HepG2 (cell line): ENCODE data around the gene CFAP61. TPM values are rescaled to one million over a fixed set of nuclear protein-coding genes. Genes with fewer than 3 reads are reported as not detected.

Experiments used
- ARNTL ChIP-seq: sonication (generic); formaldehyde crosslinking; IDR thresholded peaks from 2 replicates; pipeline ENCODE4 v1.4.0; 2020; ENCODE audit warnings: mild to moderate bottlenecking, missing genetic modification reagents
- DMTF1 ChIP-seq: sonication (generic); formaldehyde crosslinking; IDR thresholded peaks from 2 replicates; pipeline ENCODE4 v1.4.0; 2020; ENCODE audit warnings: mild to moderate bottlenecking, missing genetic modification reagents
- FOSL2 ChIP-seq: sonication (generic); formaldehyde crosslinking; IDR thresholded peaks from 2 replicates; pipeline ENCODE4 v1.4.0; 2020; ENCODE audit warnings: missing genetic modification reagents
- JUND ChIP-seq: sonication (generic); formaldehyde crosslinking; IDR thresholded peaks from 2 replicates; pipeline ENCODE4 v1.8.0; 2022; ENCODE audit warnings: mild to moderate bottlenecking, missing genetic modification reagents
- MIER3 ChIP-seq: IDR thresholded peaks from 2 replicates; pipeline ENCODE4 v1.6.1; 2016; ENCODE audit warnings: missing compliant biosample characterization, borderline replicate concordance
- PCBP2 ChIP-seq: fragments of 200-400 bp; formaldehyde crosslinking; optimal IDR thresholded peaks from 2 replicates; pipeline ENCODE3; 2018; ENCODE audit warnings: low read length, low read depth; ENCODE audit not compliant: poor library complexity, severe bottlenecking
- XRCC5 ChIP-seq: fragments of 200-400 bp; formaldehyde crosslinking; optimal IDR thresholded peaks from 2 replicates; pipeline ENCODE3; 2017; ENCODE audit warnings: mild to moderate bottlenecking, low read length
- ZBTB40 ChIP-seq, 2 experiments: fragments of 450-650 bp in 1 of 2; sonication (generic) in 1 of 2; formaldehyde crosslinking in 1 of 2; IDR thresholded peaks; 2 replicates each; pipeline versions ENCODE4 v1.6.1 to v1.8.0; 2016 to 2022; ENCODE audit warnings: antibody characterized with exemption in 1 of 2, mild to moderate bottlenecking in 1 of 2, missing genetic modification reagents in 1 of 2
- ZNF552 ChIP-seq: sonication (generic); formaldehyde crosslinking; IDR thresholded peaks from 2 replicates; pipeline ENCODE4 v1.9.0; 2022; ENCODE audit warnings: missing genetic modification reagents, mild to moderate bottlenecking, borderline replicate concordance
- polyA plus RNA-seq, 8 experiments: library from polyadenylated mRNA; depleted of rRNA in 3 of 8; stranded (reverse) in 7 of 8; unstranded in 1 of 8; fragments of >200 nt; fragmentation: Illumina TruSeq in 4 of 8; extraction: Trizol in 4 of 8; gene quantifications; 2 replicates each; pipeline versions ENCODE4 v1.2.1 to v1.2.3, GENCODE V29; 2011 to 2016; ENCODE audit warnings: low read depth in 4 of 8, missing spikeins in 1 of 8, mixed read lengths in 1 of 8; ENCODE audit not compliant: insufficient read depth in 1 of 8
- total RNA-seq, 5 experiments: library from RNA; depleted of rRNA; stranded (reverse); fragments of >200 nt; fragmentation: Illumina TruSeq; extraction: Trizol; gene quantifications; 2 replicates each; pipeline ENCODE4 v1.2.3, GENCODE V29; 2016; ENCODE audit warnings: low read depth in 1 of 5

CFAP61 gene
- total and polyA plus RNA-seq, 2 of the 13 experiments (the other 11 are each of a cell fraction or from before 2014, with no cell fraction given), result 0.27 TPM; not detected in 1

GRCh38 chr20:20138301-20139064 is 86.2 kb downstream of the CFAP61 start (continued):
- TF ChIP-seq ZBTB40 (IDR thresholded peaks at IDR 0.05) (no peak), ZBTB40 (CRISPR knock-in tag; IDR thresholded peaks at IDR 0.05) (no peak), FOSL2 (CRISPR knock-in tag) (no peak), JUND (CRISPR knock-in tag) (no peak), ARNTL (CRISPR knock-in tag) (no peak), DMTF1 (CRISPR knock-in tag) (no peak), PCBP2 (no peak), ZNF552 (no peak), MIER3 (CRISPR knock-in tag) (no peak), XRCC5 (no peak)
- TF ChIP-seq, all 625 proteins: peak for 0
